Vagina (tissue), 2 donors: ENCODE data around the gene CD86.

Experiments used
- CTCF ChIP-seq, 3 experiments: fragments of 450-650 bp in 2 of 3; fragments of 200-600 bp in 1 of 3; sonication (generic) in 1 of 3; IDR thresholded peaks; one replicate each; pipeline ENCODE4 v1.5.1; 2017 to 2019; ENCODE audit warnings: antibody characterized with exemption in 3 of 3, mild to moderate bottlenecking in 2 of 3, moderate library complexity in 2 of 3
- POLR2AphosphoS5 ChIP-seq, 2 donors: sonication (generic); formaldehyde crosslinking; IDR thresholded peaks; one replicate each; pipeline ENCODE4 v1.9.0; 2017; ENCODE audit warnings: antibody characterized with exemption in 2 of 2, mild to moderate bottlenecking in 2 of 2, low read depth in 1 of 2; ENCODE audit not compliant: insufficient read depth in 1 of 2

- TF ChIP-seq CTCF (IDR thresholded peaks at IDR 0.05) (no peak), POLR2AphosphoS5 (IDR thresholded peaks at IDR 0.05; ENCODE audit: insufficient read depth in 1 of 2, low read depth in 1 of 2) (no peak)
Measured at GRCh38 chr3:122094125-122094524, 39.0 kb downstream of the CD86 start.
